ENCODE results near the gene ARID1B. TPM values are rescaled to one million over a fixed set of nuclear protein-coding genes. Genes with fewer than 3 reads are reported as not detected.

Gene ARID1B
- total RNA-seq, 1 experiment from 2014 or later: 35.6 TPM

GRCh38 chr6:156978948-156979347 is 201.8 kb downstream of the ARID1B start:
- H2AFZ ChIP-seq (ENCODE audit: low read depth, low read length, poor library complexity, severe bottlenecking): no peak overlapping the region
- H3K27me3 ChIP-seq (ENCODE audit: insufficient read depth, low read length): no peaks in the 10 kb centered on the region
- no peak overlapping the region for H3K27ac ChIP-seq (ENCODE audit: low read depth, low read length)
- no TSS peak for BruUV-seq (replicated peaks)
- intact Hi-C loops (cut with micrococcal nuclease): no loop called here
- H3K4me1 ChIP-seq (ENCODE audit: control insufficient read depth in 1 of 2, insufficient read depth in 2 of 2, low read length in 2 of 2): peaks cover 5 to 11% of the 10 kb centered on the region in 2 experiments
- H3K4me2 ChIP-seq (ENCODE audit: low read length): no peak overlapping the region
- ChIA-PET RAD21 (ENCODE audit: low non-redundant PET in 1 of 2, low total read pairs in 2 of 2, uncharacterized antibody in 2 of 2, unreplicated experiment in 2 of 2) (no interaction called here), CTCF (no interaction called here), POLR2A (no interaction called here)
- no peaks in the 10 kb centered on the region for H3K9me3 ChIP-seq (ENCODE audit: control insufficient read depth in 1 of 2, insufficient read depth in 1 of 2, low read depth in 1 of 2, low read length in 2 of 2)
- TF ChIP-seq ELF1 (IDR thresholded peaks at IDR 0.05; ENCODE audit: borderline replicate concordance, low read depth): no peak
- TF ChIP-seq YY1 (IDR thresholded peaks at IDR 0.05; ENCODE audit: extremely low read depth, insufficient replicate concordance, low read depth, low read length): no peak
- no peak for TF ChIP-seq RAD21 (IDR thresholded peaks at IDR 0.05; ENCODE audit: low read depth)
- H3K9ac ChIP-seq (ENCODE audit: low read length): no peak overlapping the region
- no peak for DNase-seq (ENCODE audit: low read depth, low spot score)
- peaks cover 6% of the 10 kb centered on the region; the same call in 1 of the 2 replicates for H4K20me1 ChIP-seq (ENCODE audit: insufficient read depth)
- peaks cover 19% of the 10 kb centered on the region for H3K79me2 ChIP-seq (ENCODE audit: insufficient read depth, low read length)
- H3K36me3 ChIP-seq (ENCODE audit: control insufficient read depth in 1 of 2, insufficient read depth in 2 of 2, low read length in 2 of 2): no peaks in the 10 kb centered on the region
- ATAC-seq: no peak
- H3K9me2 ChIP-seq (ENCODE audit: insufficient read depth): no peaks in the 10 kb centered on the region
- no peak overlapping the region for H3K4me3 ChIP-seq (replicated peaks in 1 of 2; ENCODE audit: low read depth in 1 of 2, low read length in 2 of 2)

- peaks cover 10 to 19% of the 10 kb centered on the region in 2 experiments for H3K4me1 ChIP-seq (ENCODE audit: control insufficient read depth in 1 of 2, insufficient read depth in 2 of 2, low read length in 2 of 2)
- H3K36me3 ChIP-seq (ENCODE audit: control insufficient read depth in 1 of 2, insufficient read depth in 2 of 2, low read length in 2 of 2): no peaks in the 10 kb centered on the region
- BruUV-seq (replicated peaks): no TSS peak
- TF ChIP-seq JUND (IDR thresholded peaks at IDR 0.05) (no peak), EZH2phosphoT487 (IDR thresholded peaks at IDR 0.05; ENCODE audit: borderline replicate concordance) (no peak), POLR2AphosphoS5 (IDR thresholded peaks at IDR 0.05; ENCODE audit: low read depth, low read length) (no peak), CTCF (IDR thresholded peaks at IDR 0.05 in 2 of 3, conservative IDR thresholded peaks at IDR 0.05 in 1 of 3; ENCODE audit: borderline replicate concordance in 1 of 3, insufficient read depth in 1 of 3, low read depth in 2 of 3, low read length in 2 of 3) (no peak), FOSL1 (IDR thresholded peaks at IDR 0.05; ENCODE audit: low read depth) (no peak), EZH2 (IDR thresholded peaks at IDR 0.05) (no peak), EGR1 (IDR thresholded peaks at IDR 0.05; ENCODE audit: low read depth) (no peak), POLR2A (IDR thresholded peaks at IDR 0.05; ENCODE audit: borderline replicate concordance, extremely low read depth, insufficient read depth, insufficient read length) (no peak), ELF1 (IDR thresholded peaks at IDR 0.05; ENCODE audit: borderline replicate concordance, low read depth) (no peak), SIN3A (IDR thresholded peaks at IDR 0.05; ENCODE audit: low read depth) (no peak), YY1 (IDR thresholded peaks at IDR 0.05; ENCODE audit: extremely low read depth, insufficient replicate concordance, low read depth, low read length) (no peak), CBX3 (IDR thresholded peaks at IDR 0.05; ENCODE audit: low read depth) (no peak), TCF7L2 (IDR thresholded peaks at IDR 0.05; ENCODE audit: borderline replicate concordance, extremely low read depth, insufficient read depth, insufficient read length) (no peak), CEBPB (IDR thresholded peaks at IDR 0.05; ENCODE audit: low read depth) (no peak)
- H3K9ac ChIP-seq (ENCODE audit: low read length): no peak overlapping the region
- no peak for DNase-seq (ENCODE audit: low read depth, low spot score)
- no peak overlapping the region for H3K4me3 ChIP-seq (replicated peaks in 1 of 2; ENCODE audit: low read depth in 1 of 2, low read length in 2 of 2)
- H3K9me2 ChIP-seq (ENCODE audit: insufficient read depth): no peaks in the 10 kb centered on the region
- H3K27me3 ChIP-seq (ENCODE audit: insufficient read depth, low read length): no peaks in the 10 kb centered on the region
- CTCF ChIA-PET: no interaction called here
- H3K9me3 ChIP-seq (ENCODE audit: control insufficient read depth in 1 of 2, insufficient read depth in 1 of 2, low read depth in 1 of 2, low read length in 2 of 2): no peaks in the 10 kb centered on the region
- intact Hi-C loops (cut with micrococcal nuclease): no loop called here
- ATAC-seq: no peak
- no peak overlapping the region for H3K4me2 ChIP-seq (ENCODE audit: low read length)
- H3K79me2 ChIP-seq (ENCODE audit: insufficient read depth, low read length): peaks cover 12% of the 10 kb centered on the region
- no peak overlapping the region for H3K27ac ChIP-seq (ENCODE audit: low read depth, low read length)
- peaks cover 6% of the 10 kb centered on the region; the same call in 1 of the 2 replicates for H4K20me1 ChIP-seq (ENCODE audit: insufficient read depth)
- RAD21 ChIA-PET (ENCODE audit: low non-redundant PET in 1 of 2, low total read pairs in 2 of 2, uncharacterized antibody in 2 of 2, unreplicated experiment in 2 of 2): no interaction called here
- POLR2A ChIA-PET: no interaction called here
- no peak overlapping the region for H2AFZ ChIP-seq (ENCODE audit: low read depth, low read length, poor library complexity, severe bottlenecking)
Measured at GRCh38 chr6:156980515-156980914, 203.3 kb downstream of the ARID1B start.
